Mucosa of rectum (tissue), 2 donors: ENCODE results near the gene UNC45A.

Experiments used
- H3K27ac ChIP-seq, 2 donors: one replicate each; pipeline ENCODE4 v1.7.0; 2013; ENCODE audit warnings: inconsistent platforms in 2 of 2, low read depth in 2 of 2, low read length in 2 of 2
- H3K27me3 ChIP-seq, 2 donors: one replicate each; pipeline ENCODE4 v1.7.0; 2013; ENCODE audit warnings: low read length in 2 of 2; ENCODE audit not compliant: control insufficient read depth in 2 of 2, insufficient read depth in 2 of 2
- H3K36me3 ChIP-seq, 2 donors: one replicate each; pipeline ENCODE4 v1.7.0; 2013; ENCODE audit warnings: low read length in 2 of 2; ENCODE audit not compliant: control insufficient read depth in 2 of 2, insufficient read depth in 2 of 2
- H3K4me1 ChIP-seq, 2 donors: one replicate each; pipeline ENCODE4 v1.7.0; 2013; ENCODE audit warnings: low read length in 2 of 2, mild to moderate bottlenecking in 1 of 2; ENCODE audit not compliant: control insufficient read depth in 2 of 2, insufficient read depth in 2 of 2
- H3K4me3 ChIP-seq, 2 donors: one replicate each; pipeline ENCODE4 v1.7.0; 2013; ENCODE audit warnings: low read length in 2 of 2
- H3K9ac ChIP-seq, 2 donors: one replicate each; pipeline ENCODE4 v1.7.0; 2013; ENCODE audit warnings: low read length in 2 of 2, low read depth in 1 of 2, mild to moderate bottlenecking in 1 of 2
- H3K9me3 ChIP-seq, 2 donors: one replicate each; pipeline ENCODE4 v1.7.0; 2013; ENCODE audit warnings: low read length in 2 of 2; ENCODE audit not compliant: control insufficient read depth in 2 of 2
- donor health status: healthy.
- donor health status: Normal muscosa, but diverticular disease.

Gene UNC45A

DNA sequence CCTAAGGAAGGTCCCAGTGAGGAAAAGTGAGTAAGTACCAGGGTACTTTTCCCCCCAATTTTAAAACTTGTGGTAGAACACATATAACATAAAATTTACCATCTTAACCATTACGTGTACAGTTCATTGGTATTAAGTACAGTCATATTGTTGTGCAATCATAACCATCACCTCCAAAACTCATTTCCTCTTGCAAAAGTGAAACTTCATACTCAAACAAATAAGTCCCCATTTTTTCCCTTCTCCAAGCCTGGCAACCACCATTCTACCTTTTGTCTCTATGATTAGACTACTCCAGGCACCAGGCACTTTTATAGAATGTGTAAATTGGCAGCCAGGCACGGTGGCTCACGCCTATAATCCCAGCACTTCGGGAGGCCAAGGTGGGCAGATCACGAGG lies 47.0 kb downstream of the UNC45A start:
- H3K9me3 ChIP-seq = no peaks in the 10 kb centered on the region
- H3K27me3 ChIP-seq = no peaks in the 10 kb centered on the region
- H3K27ac ChIP-seq = no peak overlapping the region
- no peaks in the 10 kb centered on the region for H3K4me1 ChIP-seq
- no peak overlapping the region for H3K4me3 ChIP-seq
- peaks cover 7 to 11% of the 10 kb centered on the region in 2 donors for H3K36me3 ChIP-seq
- H3K9ac ChIP-seq = no peak overlapping the region

DNA sequence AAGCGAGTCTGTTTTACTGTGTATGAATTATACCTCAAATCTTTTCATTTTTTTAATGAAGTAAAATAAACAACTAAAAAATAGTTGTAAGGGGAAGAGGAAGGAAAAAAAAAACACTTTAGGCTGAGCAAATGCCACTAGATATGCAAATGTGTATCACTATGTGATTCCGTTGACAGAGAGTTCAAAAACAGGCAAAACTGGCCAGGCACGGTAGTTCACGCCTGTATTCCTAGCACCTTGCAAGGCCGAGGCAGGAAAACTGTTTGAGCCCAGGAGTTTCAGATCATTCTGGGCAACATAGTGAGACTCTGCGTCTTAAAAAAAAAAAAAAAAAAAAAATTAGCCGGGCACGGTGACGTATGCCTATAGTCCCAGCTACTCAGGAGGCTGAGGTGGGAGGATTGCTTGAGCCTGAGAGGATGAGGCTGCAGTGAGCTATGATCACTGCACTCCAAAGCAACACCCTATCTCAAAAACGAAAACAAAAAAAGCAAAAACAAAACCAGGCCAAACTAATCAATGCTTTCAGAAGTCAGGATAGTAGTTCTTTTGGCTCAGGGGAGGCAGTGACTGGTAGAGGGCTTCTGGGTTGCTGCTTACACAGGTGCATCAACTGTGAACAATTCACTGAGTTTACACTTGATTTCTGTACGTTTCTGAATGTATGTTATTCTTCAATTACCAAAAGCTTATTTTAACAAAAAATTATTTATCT lies 51.9 kb downstream of the UNC45A start:
- H3K9ac ChIP-seq = no peak overlapping the region
- no peaks in the 10 kb centered on the region for H3K9me3 ChIP-seq
- H3K4me3 ChIP-seq = peak overlapping the region in 1 of 2 donors; percentile 10
- no peaks in the 10 kb centered on the region for H3K36me3 ChIP-seq
- H3K4me1 ChIP-seq = peaks cover 0 to 11% of the 10 kb centered on the region in 2 donors
- no peak overlapping the region for H3K27ac ChIP-seq
- no peaks in the 10 kb centered on the region for H3K27me3 ChIP-seq

DNA sequence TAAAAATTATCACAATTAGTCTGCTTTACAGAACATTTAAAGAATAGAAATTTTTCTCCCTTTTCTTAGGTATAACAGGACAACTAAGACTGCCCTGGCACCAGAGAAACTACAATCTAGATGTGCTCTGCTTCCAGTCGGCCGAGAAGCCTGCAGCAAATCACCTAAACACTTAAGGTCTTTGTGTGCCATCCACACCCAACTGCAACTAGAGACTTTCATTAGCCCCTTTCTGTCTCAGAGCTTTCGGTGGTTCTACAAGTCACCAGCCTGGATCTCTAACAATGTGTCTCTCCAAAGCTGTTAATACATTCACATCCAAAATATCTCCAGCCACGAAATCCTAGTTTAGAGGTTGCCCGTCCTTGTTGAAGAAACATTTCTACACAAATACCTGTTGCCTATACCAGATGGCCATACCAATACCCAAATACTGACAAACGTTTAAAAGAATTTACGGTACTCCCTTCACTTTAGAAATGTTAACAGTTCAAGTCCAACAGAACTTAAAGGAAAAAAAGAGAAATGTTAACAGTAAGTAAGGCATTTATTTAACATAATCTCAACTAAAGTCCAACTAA lies 52.6 kb downstream of the UNC45A start:
- Histone ChIP-seq H3K4me1 (peaks cover 0 to 11% of the 10 kb centered on the region in 2 donors), H3K27me3 (no peaks in the 10 kb centered on the region), H3K9ac (peak overlapping the region in 1 of 2 donors; percentile 45), H3K4me3 (no peak overlapping the region), H3K9me3 (no peaks in the 10 kb centered on the region), H3K36me3 (no peaks in the 10 kb centered on the region), H3K27ac (no peak overlapping the region)

DNA sequence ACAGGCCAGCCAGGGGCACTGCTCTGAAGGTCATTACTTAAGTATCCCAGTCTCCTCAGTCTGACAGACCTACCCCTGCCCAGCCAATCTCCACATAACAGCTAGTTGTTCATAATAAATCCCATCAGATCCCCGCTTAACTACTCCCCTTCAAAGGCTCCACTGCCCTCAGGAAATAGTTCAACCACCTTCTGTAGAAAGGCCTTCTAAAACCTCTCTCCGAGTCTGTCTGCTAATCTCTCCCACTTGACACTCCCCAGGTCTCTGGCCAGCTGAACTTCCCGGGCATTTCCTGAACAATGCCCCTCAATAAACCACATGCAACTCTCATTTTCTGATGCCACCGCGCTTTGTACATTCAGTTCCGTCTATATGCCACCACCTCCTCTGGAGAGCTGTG lies 53.2 kb downstream of the UNC45A start:
- peaks cover 0 to 12% of the 10 kb centered on the region in 2 donors for H3K4me1 ChIP-seq
- H3K9me3 ChIP-seq = no peaks in the 10 kb centered on the region
- no peaks in the 10 kb centered on the region for H3K27me3 ChIP-seq
- no peaks in the 10 kb centered on the region for H3K36me3 ChIP-seq
- no peak overlapping the region for H3K9ac ChIP-seq
- no peak overlapping the region for H3K4me3 ChIP-seq
- peak overlapping the region in 1 of 2 donors; percentile 2 for H3K27ac ChIP-seq

DNA sequence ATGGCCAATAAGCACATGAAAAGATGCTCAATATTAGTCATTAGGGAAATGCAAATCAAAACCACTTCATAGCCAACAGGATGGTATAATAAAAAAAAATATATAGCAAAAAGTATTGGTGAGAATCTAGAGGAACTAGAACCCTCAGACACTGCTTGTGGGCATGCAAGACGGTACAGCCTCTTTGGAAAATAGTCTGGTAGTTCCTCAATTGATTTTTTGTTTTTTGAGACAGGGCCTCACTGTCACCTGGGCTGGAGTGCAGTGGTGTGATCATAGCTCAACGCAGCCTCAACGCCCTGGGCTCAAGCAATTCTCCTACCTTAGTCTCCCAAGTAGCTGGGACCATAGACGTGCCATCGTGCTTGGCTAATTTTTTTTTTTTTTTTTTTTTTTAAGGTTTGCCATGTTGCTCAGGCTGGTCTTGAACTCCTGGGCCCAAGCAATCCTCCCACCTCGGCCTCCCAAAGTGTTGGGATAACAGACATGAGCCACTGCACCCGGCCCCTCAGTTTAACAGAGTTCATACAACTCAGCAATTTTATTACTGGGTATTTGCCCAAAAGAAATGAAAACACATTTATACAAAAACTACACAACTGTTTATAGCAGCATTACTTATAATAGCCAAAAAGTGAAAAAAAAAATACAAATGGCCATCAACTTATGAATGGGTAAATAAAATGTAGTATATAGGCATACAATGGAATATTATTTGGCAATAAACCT lies 54.1 kb downstream of the UNC45A start:
- Histone ChIP-seq H3K4me1 (peaks cover 0 to 13% of the 10 kb centered on the region in 2 donors), H3K27ac (no peak overlapping the region)

DNA sequence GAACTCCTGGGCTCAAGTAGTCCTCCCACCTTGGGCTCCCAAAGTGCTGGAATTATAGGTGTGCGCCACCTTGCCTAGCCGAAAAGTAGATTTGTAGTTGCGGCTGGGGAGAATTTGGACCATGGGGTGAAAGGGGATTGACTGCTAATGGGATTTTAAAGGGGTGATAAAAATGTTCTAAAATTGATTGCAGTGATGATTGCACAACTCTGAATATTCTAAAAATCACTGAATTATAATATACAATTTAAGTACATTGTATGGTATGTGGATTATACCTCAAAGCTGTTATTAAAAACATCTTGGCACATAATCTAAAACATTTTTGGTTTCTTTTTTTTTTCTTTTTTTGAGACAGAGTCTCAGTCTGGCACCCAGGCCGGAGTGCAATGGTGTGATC lies 55.4 kb downstream of the UNC45A start:
- no peaks in the 10 kb centered on the region for H3K36me3 ChIP-seq
- H3K4me3 ChIP-seq = no peak overlapping the region
- peaks cover 4 to 21% of the 10 kb centered on the region in 2 donors for H3K4me1 ChIP-seq
- H3K27ac ChIP-seq = no peak overlapping the region
- no peaks in the 10 kb centered on the region for H3K27me3 ChIP-seq
- H3K9me3 ChIP-seq = no peaks in the 10 kb centered on the region
- no peak overlapping the region for H3K9ac ChIP-seq

More for the DNA sequence above, 54.1 kb downstream of the UNC45A start:
- H3K4me3 ChIP-seq = no peak overlapping the region
- H3K36me3 ChIP-seq = no peaks in the 10 kb centered on the region
- H3K27me3 ChIP-seq = no peaks in the 10 kb centered on the region
- H3K9ac ChIP-seq = no peak overlapping the region
- H3K9me3 ChIP-seq = no peaks in the 10 kb centered on the region

DNA sequence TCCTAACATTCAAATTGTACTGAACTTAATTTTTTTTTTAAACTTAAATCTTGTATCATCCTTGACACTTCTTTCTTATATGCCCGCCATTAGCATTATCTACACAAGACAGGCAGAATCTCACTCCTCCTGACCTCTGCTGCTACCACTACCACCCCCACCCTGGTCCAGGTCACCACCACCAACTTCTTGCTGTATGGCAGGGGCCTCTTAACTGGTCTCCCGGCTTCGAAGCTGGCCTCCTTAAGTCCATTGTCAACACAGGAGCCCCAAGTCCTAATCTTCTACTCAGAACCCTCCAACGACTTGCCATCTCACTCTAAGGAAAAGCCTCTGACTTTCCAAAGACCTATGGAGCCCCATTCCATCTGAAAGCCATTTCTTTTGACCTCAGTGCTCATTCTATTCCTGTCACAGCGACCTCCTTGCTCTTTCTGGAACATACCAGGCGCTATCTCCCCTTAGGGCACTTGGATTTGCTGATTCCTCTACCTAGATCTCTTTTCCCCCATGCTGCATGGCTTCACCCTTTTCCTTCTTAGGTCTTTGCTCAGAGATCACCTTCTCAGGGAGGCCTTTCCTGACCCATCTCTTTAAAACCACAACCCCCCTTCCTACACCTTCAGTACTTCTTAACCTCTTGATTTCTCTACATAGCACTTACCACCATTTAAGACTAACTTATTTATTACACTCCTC lies 56.7 kb downstream of the UNC45A start:
- Histone ChIP-seq H3K27me3 (no peaks in the 10 kb centered on the region), H3K27ac (no peak overlapping the region), H3K4me1 (peaks cover 4 to 22% of the 10 kb centered on the region in 2 donors), H3K9me3 (no peaks in the 10 kb centered on the region), H3K9ac (no peak overlapping the region), H3K36me3 (no peaks in the 10 kb centered on the region), H3K4me3 (no peak overlapping the region)

DNA sequence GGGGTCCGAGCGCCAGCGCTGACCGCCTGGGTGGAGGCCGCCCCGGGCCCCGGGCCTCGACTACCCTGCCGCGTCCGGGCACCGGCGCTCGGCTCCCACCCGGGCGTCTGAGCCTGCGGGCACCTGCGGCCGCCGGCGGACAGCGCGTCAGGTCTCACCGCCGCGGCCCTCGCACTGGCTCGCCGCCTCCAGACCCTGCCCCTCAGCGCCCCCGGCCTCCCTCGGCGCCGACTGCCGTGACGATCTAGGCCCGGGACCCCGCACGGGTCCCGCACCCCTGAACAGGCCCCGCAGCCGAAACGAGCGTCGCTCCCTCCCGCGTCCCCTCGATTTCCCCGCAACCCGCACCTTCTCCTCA lies 59.0 kb downstream of the UNC45A start:
- H3K27ac ChIP-seq = peak overlapping the region; percentile 84 to 92
- peak overlapping the region; percentile 92 to 99 for H3K9ac ChIP-seq
- peak overlapping the region; percentile 88 to 95 for H3K4me3 ChIP-seq

DNA sequence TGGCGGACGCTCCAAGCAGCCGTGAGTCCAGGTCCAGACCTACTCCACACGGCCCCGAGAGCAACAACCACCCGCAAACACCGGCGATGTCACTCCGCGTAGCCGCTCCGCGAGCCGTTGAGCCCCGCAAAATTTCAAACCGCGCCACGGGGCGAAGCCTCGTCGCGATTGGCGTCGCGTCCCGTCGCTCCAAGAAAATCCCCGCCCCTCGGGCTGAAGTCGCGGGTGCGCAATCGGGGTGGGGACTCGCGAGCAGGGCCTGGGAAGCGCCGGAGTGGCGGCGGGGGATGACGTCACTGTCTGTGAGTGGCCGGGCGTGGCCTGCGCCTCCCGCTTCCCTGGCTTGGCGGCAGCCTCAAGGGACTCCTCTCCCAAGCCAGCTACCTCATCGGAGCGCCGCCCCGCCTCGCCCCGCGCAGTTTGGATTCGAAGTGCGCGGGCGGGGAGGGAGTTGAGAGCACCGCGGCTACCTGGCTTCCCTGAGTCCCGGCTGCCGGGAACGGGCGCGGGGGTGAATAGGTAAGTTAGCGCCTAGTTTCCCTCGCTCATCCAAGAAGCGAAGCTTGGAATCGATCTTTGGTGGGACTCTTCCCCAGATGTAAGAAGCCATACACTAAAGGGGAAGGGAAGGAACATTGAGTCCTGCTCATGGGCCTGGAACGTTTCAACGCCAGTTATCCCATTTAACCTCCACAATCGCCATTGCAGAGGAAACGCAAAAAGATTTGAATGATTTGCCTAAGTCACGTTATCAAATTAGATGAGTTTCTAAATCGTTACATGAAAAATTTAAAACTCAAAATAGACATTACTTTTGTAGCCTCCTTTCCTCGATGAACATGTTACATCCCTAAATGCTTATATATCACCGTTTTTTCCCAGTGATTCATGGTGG lies 59.6 kb downstream of the UNC45A start, which contains the start of gene PRC1:
PRC1 (minus strand) TSS at position 119 of the 895 bp plus-strand sequence; CDS start at position 1, 118 bp downstream.
- H3K9me3 ChIP-seq = no peaks in the 10 kb centered on the region
- peak within 1 kb of the TSS; percentile 84 to 92 for H3K27ac ChIP-seq
- H3K27me3 ChIP-seq = no peaks in the 10 kb centered on the region
- H3K36me3 ChIP-seq = peaks cover 10 to 20% of the 10 kb centered on the region in 2 donors
- H3K4me1 ChIP-seq = peaks cover 4 to 11% of the 10 kb centered on the region in 2 donors
- H3K4me3 ChIP-seq = peak within 1 kb of the TSS; percentile 88 to 95
- H3K9ac ChIP-seq = peak within 1 kb of the TSS; percentile 95 to 99

More for the DNA sequence above, 59.0 kb downstream of the UNC45A start:
- no peaks in the 10 kb centered on the region for H3K9me3 ChIP-seq
- H3K4me1 ChIP-seq = peaks cover 4 to 11% of the 10 kb centered on the region in 2 donors
- H3K27me3 ChIP-seq = no peaks in the 10 kb centered on the region
- peaks cover 6 to 14% of the 10 kb centered on the region in 2 donors for H3K36me3 ChIP-seq
